ENCODE results near the gene BEND3. TPM values are rescaled to one million over a fixed set of nuclear protein-coding genes. Genes with fewer than 3 reads are reported as not detected.
A peak's percentile ranks its signal among the peaks of the same experiment; 100 is the strongest.

The BEND3 gene
- total RNA-seq, 4 donors from 2014 or later = 1.1 to 3.2 (median 1.5) TPM

GRCh38 chr6:107132330-107132954 is 17.1 kb upstream of the BEND3 start:
- ATAC-seq = no peak
- Histone ChIP-seq H3K27me3 (no peaks in the 10 kb centered on the region), H3K27ac (no peak overlapping the region), H3K9me3 (no peaks in the 10 kb centered on the region), H3K4me1 (no peaks in the 10 kb centered on the region), H3K4me3 (no peak overlapping the region), H3K36me3 (no peaks in the 10 kb centered on the region)
- no peak for TF ChIP-seq POLR2AphosphoS5 (IDR thresholded peaks at IDR 0.05)
- TF ChIP-seq CTCF (IDR thresholded peaks at IDR 0.05) = peak in 2 of 4 experiments; percentile 14 to 37
- no peak for TF ChIP-seq EP300 (IDR thresholded peaks at IDR 0.05)
- TF ChIP-seq POLR2A (IDR thresholded peaks at IDR 0.05) = no peak
- WGBS, 2 donors (ENCODE audit: low coverage in 1 of 2) = 47 to 65% methylated on average over 6 to 8 of the region's 8 CpGs

GRCh38 chr6:107129370-107129925 is 14.1 kb upstream of the BEND3 start:
- 65 to 80% methylated on average over 2 to 8 of the region's 9 CpGs for WGBS, 2 donors (ENCODE audit: low coverage in 1 of 2)
- H3K36me3 ChIP-seq = no peaks in the 10 kb centered on the region
- no peaks in the 10 kb centered on the region for H3K9me3 ChIP-seq
- no peak for TF ChIP-seq CTCF (IDR thresholded peaks at IDR 0.05)
- TF ChIP-seq POLR2AphosphoS5 (IDR thresholded peaks at IDR 0.05) = no peak
- no peak overlapping the region for H3K4me3 ChIP-seq
- no peak for ATAC-seq
- no peak overlapping the region for H3K27ac ChIP-seq
- peaks cover 6% of the 10 kb centered on the region for H3K27me3 ChIP-seq
- no peaks in the 10 kb centered on the region for H3K4me1 ChIP-seq

GRCh38 chr6:107128577-107128976 is 13.3 kb upstream of the BEND3 start:
- Histone ChIP-seq H3K27ac (no peak overlapping the region), H3K4me1 (no peaks in the 10 kb centered on the region), H3K27me3 (peaks cover 6% of the 10 kb centered on the region), H3K9me3 (no peaks in the 10 kb centered on the region), H3K4me3 (no peak overlapping the region), H3K36me3 (no peaks in the 10 kb centered on the region)
- 75 to 83% methylated on average over 2 of the region's 2 CpGs for WGBS, 2 donors (ENCODE audit: low coverage in 1 of 2)
- TF ChIP-seq EP300 (IDR thresholded peaks at IDR 0.05) (no peak), POLR2A (IDR thresholded peaks at IDR 0.05) (no peak), POLR2AphosphoS5 (IDR thresholded peaks at IDR 0.05) (no peak), CTCF (IDR thresholded peaks at IDR 0.05) (no peak)
- no peak for ATAC-seq

- TF ChIP-seq EP300 (IDR thresholded peaks at IDR 0.05) (no peak), POLR2AphosphoS5 (IDR thresholded peaks at IDR 0.05) (no peak), POLR2A (IDR thresholded peaks at IDR 0.05) (no peak), CTCF (IDR thresholded peaks at IDR 0.05) (no peak)
- ATAC-seq = no peak
- no peak overlapping the region for H3K27ac ChIP-seq
- H3K4me3 ChIP-seq = no peak overlapping the region
- 78 to 88% methylated on average over 1 of the region's 1 CpG for WGBS, 2 donors (ENCODE audit: low coverage in 1 of 2)
- no peaks in the 10 kb centered on the region for H3K4me1 ChIP-seq
- no peaks in the 10 kb centered on the region for H3K9me3 ChIP-seq
- H3K36me3 ChIP-seq = no peaks in the 10 kb centered on the region
- H3K27me3 ChIP-seq = peaks cover 6% of the 10 kb centered on the region
Measured at GRCh38 chr6:107128175-107128574, 12.9 kb upstream of the BEND3 start.

- H3K4me1 ChIP-seq = no peaks in the 10 kb centered on the region
- H3K27ac ChIP-seq = no peak overlapping the region
- H3K27me3 ChIP-seq = peaks cover 6% of the 10 kb centered on the region
- H3K9me3 ChIP-seq = no peaks in the 10 kb centered on the region
- ATAC-seq = no peak
- 89 to 94% methylated on average over 2 of the region's 5 CpGs for WGBS, 2 donors (ENCODE audit: low coverage in 1 of 2)
- TF ChIP-seq POLR2A (IDR thresholded peaks at IDR 0.05) = no peak
- no peak for TF ChIP-seq POLR2AphosphoS5 (IDR thresholded peaks at IDR 0.05)
- TF ChIP-seq CTCF (IDR thresholded peaks at IDR 0.05) = no peak
- TF ChIP-seq EP300 (IDR thresholded peaks at IDR 0.05) = no peak
- no peak overlapping the region for H3K4me3 ChIP-seq
- H3K36me3 ChIP-seq = no peaks in the 10 kb centered on the region
Measured at GRCh38 chr6:107125771-107126170, 10.5 kb upstream of the BEND3 start.
